Muscle layer of duodenum (tissue), 2 donors: ENCODE measurements around the gene ATG4B.

ENCODE experiments used
- H3K27ac ChIP-seq: one replicate; pipeline ENCODE4 v1.7.0; 2013; ENCODE audit warnings: mild to moderate bottlenecking, low read length
- H3K27me3 ChIP-seq: one replicate; pipeline ENCODE4 v1.7.0; 2013; ENCODE audit warnings: low read depth, mild to moderate bottlenecking, control low read depth, low read length
- H3K36me3 ChIP-seq, 2 donors: one replicate each; pipeline ENCODE4 v1.7.0; 2013; ENCODE audit warnings: low read length in 2 of 2, control low read depth in 1 of 2, mild to moderate bottlenecking in 1 of 2; ENCODE audit not compliant: insufficient read depth in 2 of 2, control insufficient read depth in 1 of 2
- H3K4me1 ChIP-seq, 2 donors: one replicate each; pipeline ENCODE4 v1.7.0; 2013; ENCODE audit warnings: low read length in 2 of 2, mild to moderate bottlenecking in 2 of 2, control low read depth in 1 of 2, moderate library complexity in 1 of 2; ENCODE audit not compliant: insufficient read depth in 2 of 2, control insufficient read depth in 1 of 2
- H3K4me3 ChIP-seq, 2 donors: one replicate each; pipeline ENCODE4 v1.7.0; 2013; ENCODE audit warnings: low read length in 2 of 2, low read depth in 1 of 2, mild to moderate bottlenecking in 1 of 2
- H3K9me3 ChIP-seq, 2 donors: one replicate each; pipeline ENCODE4 v1.7.0; 2013; ENCODE audit warnings: low read length in 2 of 2, control low read depth in 1 of 2, mild to moderate bottlenecking in 1 of 2; ENCODE audit not compliant: control insufficient read depth in 1 of 2
- donor health status: healthy.

The ATG4B gene

GRCh38 chr2:241706537-241706936, 69.0 kb downstream of the ATG4B start:
- Histone ChIP-seq H3K36me3 (peaks cover 29 to 48% of the 10 kb centered on the region in 2 donors), H3K4me3 (no peak overlapping the region), H3K27me3 (no peaks in the 10 kb centered on the region), H3K4me1 (peaks cover 0 to 11% of the 10 kb centered on the region in 2 donors), H3K27ac (no peak overlapping the region), H3K9me3 (no peaks in the 10 kb centered on the region)

- H3K27me3 ChIP-seq, result no peaks in the 10 kb centered on the region
- no peak overlapping the region for H3K27ac ChIP-seq
- no peaks in the 10 kb centered on the region for H3K4me1 ChIP-seq
- no peaks in the 10 kb centered on the region for H3K9me3 ChIP-seq
- no peak overlapping the region for H3K4me3 ChIP-seq
- peaks cover 41 to 67% of the 10 kb centered on the region in 2 donors for H3K36me3 ChIP-seq
Measured at GRCh38 chr2:241708879-241709278, 71.4 kb downstream of the ATG4B start.

- H3K27me3 ChIP-seq, result no peaks in the 10 kb centered on the region
- no peaks in the 10 kb centered on the region for H3K4me1 ChIP-seq
- no peak overlapping the region for H3K27ac ChIP-seq
- no peak overlapping the region for H3K4me3 ChIP-seq
- H3K36me3 ChIP-seq, result peaks cover 13 to 79% of the 10 kb centered on the region in 2 donors
- H3K9me3 ChIP-seq, result peaks cover 0 to 3% of the 10 kb centered on the region in 2 donors
Measured at GRCh38 chr2:241719093-241719492, 81.6 kb downstream of the ATG4B start.

GRCh38 chr2:241720099-241720498, 82.6 kb downstream of the ATG4B start:
- H3K4me3 ChIP-seq, result no peak overlapping the region
- H3K9me3 ChIP-seq, result no peaks in the 10 kb centered on the region
- no peak overlapping the region for H3K27ac ChIP-seq
- H3K4me1 ChIP-seq, result no peaks in the 10 kb centered on the region
- H3K36me3 ChIP-seq, result peaks cover 13 to 71% of the 10 kb centered on the region in 2 donors
- H3K27me3 ChIP-seq, result no peaks in the 10 kb centered on the region

- Histone ChIP-seq H3K9me3 (no peaks in the 10 kb centered on the region), H3K4me1 (no peaks in the 10 kb centered on the region), H3K4me3 (no peak overlapping the region), H3K27ac (no peak overlapping the region), H3K36me3 (peaks cover 13 to 74% of the 10 kb centered on the region in 2 donors), H3K27me3 (no peaks in the 10 kb centered on the region)
Measured at GRCh38 chr2:241720560-241720959, 83.1 kb downstream of the ATG4B start.

- H3K27ac ChIP-seq, result no peak overlapping the region
- peaks cover 13 to 68% of the 10 kb centered on the region in 2 donors for H3K36me3 ChIP-seq
- no peaks in the 10 kb centered on the region for H3K27me3 ChIP-seq
- no peaks in the 10 kb centered on the region for H3K4me1 ChIP-seq
- H3K9me3 ChIP-seq, result no peaks in the 10 kb centered on the region
- no peak overlapping the region for H3K4me3 ChIP-seq
Measured at GRCh38 chr2:241721852-241722251, 84.4 kb downstream of the ATG4B start.

GRCh38 chr2:241722896-241723454, 85.5 kb downstream of the ATG4B start:
- no peak overlapping the region for H3K27ac ChIP-seq
- no peaks in the 10 kb centered on the region for H3K4me1 ChIP-seq
- H3K4me3 ChIP-seq, result no peak overlapping the region
- H3K36me3 ChIP-seq, result peaks cover 13 to 62% of the 10 kb centered on the region in 2 donors
- H3K27me3 ChIP-seq, result no peaks in the 10 kb centered on the region
- no peaks in the 10 kb centered on the region for H3K9me3 ChIP-seq
